ENCODE data around the gene C3orf70.
A peak's percentile ranks its signal among the peaks of the same experiment; 100 is the strongest.

Gene C3orf70

GRCh38 chr3:185084901-185085300 is 68.0 kb downstream of the C3orf70 start:
- DNase-seq (ENCODE audit: low read depth), result peak; percentile 29

GRCh38 chr3:185084402-185084801 is 68.5 kb downstream of the C3orf70 start:
- no peak for DNase-seq (ENCODE audit: low read depth)

GRCh38 chr3:185082829-185083228 is 70.0 kb downstream of the C3orf70 start:
- no peak for DNase-seq (ENCODE audit: low read depth)

- no peak for DNase-seq (ENCODE audit: low read depth)
Observed at GRCh38 chr3:185082149-185082548, 70.7 kb downstream of the C3orf70 start.

GRCh38 chr3:185081521-185081920 is 71.3 kb downstream of the C3orf70 start:
- no peak for DNase-seq (ENCODE audit: low read depth)

GRCh38 chr3:185079625-185080024 is 73.2 kb downstream of the C3orf70 start:
- DNase-seq (ENCODE audit: low read depth), result no peak

- no peak for DNase-seq (ENCODE audit: low read depth)
Observed at GRCh38 chr3:185076219-185076618, 76.6 kb downstream of the C3orf70 start.

- no peak for DNase-seq (ENCODE audit: low read depth)
Observed at GRCh38 chr3:185075547-185075946, 77.3 kb downstream of the C3orf70 start.

- no peak for DNase-seq (ENCODE audit: low read depth)
Observed at GRCh38 chr3:185071287-185071800, 81.5 kb downstream of the C3orf70 start.

- peak; percentile 25 for DNase-seq (ENCODE audit: low read depth)
Observed at GRCh38 chr3:185070491-185071286, 82.2 kb downstream of the C3orf70 start.

GRCh38 chr3:185069037-185070030 is 83.5 kb downstream of the C3orf70 start:
- no peak for DNase-seq (ENCODE audit: low read depth)

- no peak for DNase-seq (ENCODE audit: low read depth)
Observed at GRCh38 chr3:185067173-185067572, 85.7 kb downstream of the C3orf70 start.

- DNase-seq (ENCODE audit: low read depth), result no peak
Observed at GRCh38 chr3:185066251-185066650, 86.6 kb downstream of the C3orf70 start.

- no peak for DNase-seq (ENCODE audit: low read depth)
Observed at GRCh38 chr3:185065059-185065458, 87.8 kb downstream of the C3orf70 start.

- no peak for DNase-seq (ENCODE audit: low read depth)
Observed at GRCh38 chr3:185063431-185063830, 89.4 kb downstream of the C3orf70 start.

- DNase-seq (ENCODE audit: low read depth), result no peak
Observed at GRCh38 chr3:185062191-185062590, 90.7 kb downstream of the C3orf70 start.

GRCh38 chr3:185060655-185061054 is 92.2 kb downstream of the C3orf70 start:
- DNase-seq (ENCODE audit: low read depth), result no peak

- DNase-seq (ENCODE audit: low read depth), result no peak
Observed at GRCh38 chr3:185059766-185060165, 93.1 kb downstream of the C3orf70 start.

GRCh38 chr3:185058796-185059195 is 94.1 kb downstream of the C3orf70 start:
- DNase-seq (ENCODE audit: low read depth), result no peak

GRCh38 chr3:185057829-185058228 is 95.0 kb downstream of the C3orf70 start:
- no peak for DNase-seq (ENCODE audit: low read depth)

- no peak for DNase-seq (ENCODE audit: low read depth)
Observed at GRCh38 chr3:185056908-185057307, 96.0 kb downstream of the C3orf70 start.

GRCh38 chr3:185052631-185053030 is 100.2 kb downstream of the C3orf70 start:
- DNase-seq (ENCODE audit: low read depth), result no peak

- DNase-seq (ENCODE audit: low read depth), result no peak
Observed at GRCh38 chr3:185051801-185052200, 101.1 kb downstream of the C3orf70 start.

All from iris pigment epithelial cell (primary cell).